GM12874 (cell line): ENCODE measurements around the gene SLC28A1.

Experiments
- CTCF ChIP-seq: IDR thresholded peaks from 2 replicates; pipeline ENCODE4 v1.5.1; 2011; ENCODE audit warnings: low read depth, mild to moderate bottlenecking, control low read depth, low read length, moderate library complexity; ENCODE audit not compliant: insufficient read depth

Gene SLC28A1

GRCh38 chr15:84985158-84985557 is 100.7 kb downstream of the SLC28A1 start:
- no peak for TF ChIP-seq CTCF

- no peak for TF ChIP-seq CTCF
Observed at GRCh38 chr15:84987949-84988624, 103.6 kb downstream of the SLC28A1 start.

DNA sequence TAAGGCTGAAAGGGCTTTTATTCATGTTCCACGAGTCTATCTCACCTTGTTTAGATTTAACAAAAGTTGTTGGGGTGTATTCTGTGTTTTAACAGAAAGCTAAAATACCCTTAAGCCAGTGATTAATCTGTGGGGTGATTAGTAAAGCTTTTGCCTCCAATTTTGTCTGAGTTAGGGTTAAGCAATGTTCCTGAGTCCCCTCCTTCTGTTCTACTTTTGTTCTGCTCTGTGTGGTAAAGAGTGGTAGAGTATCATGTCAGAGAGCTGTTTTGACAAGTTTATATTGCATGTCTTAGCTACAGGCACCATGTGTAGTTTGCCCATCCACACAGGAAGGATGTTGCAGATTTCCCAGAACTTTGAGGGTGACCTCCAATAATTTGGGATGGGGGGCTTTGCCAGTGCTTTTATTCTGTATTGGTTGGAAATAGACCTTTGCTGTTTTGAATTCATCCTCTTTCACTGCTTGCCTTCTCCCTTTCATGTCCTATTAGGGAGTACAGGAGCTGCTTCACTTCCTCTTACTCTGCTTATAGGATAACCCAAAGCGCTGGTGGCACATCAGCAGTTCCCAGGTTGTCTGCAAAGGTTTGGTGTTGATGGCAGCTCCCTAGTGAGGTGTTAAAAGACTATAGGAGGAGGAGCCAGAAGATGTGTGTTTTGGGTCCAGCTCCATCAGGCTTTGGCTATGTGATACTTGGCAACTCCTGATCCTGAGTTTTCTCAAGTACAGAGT is 104.6 kb downstream of the SLC28A1 start:
- no peak for TF ChIP-seq CTCF

DNA sequence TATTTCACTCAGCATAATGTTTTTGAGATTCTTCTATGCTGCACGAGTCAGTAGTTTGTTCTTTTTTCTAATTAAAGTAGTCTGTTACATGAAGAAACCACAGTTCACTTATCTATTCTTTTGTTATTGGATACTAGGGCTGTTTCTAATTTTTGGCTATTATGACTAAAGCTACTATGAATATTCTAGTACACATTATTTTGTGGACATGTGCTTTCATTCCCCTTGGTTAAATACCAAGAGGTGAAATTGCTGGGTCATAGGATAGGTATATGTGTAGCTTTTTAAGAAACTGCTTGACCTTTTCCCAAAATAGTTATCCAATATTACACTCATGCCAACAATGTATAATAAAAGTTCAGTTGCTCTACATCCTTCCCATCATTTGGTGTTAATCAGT is 106.0 kb downstream of the SLC28A1 start:
- no peak for TF ChIP-seq CTCF

DNA sequence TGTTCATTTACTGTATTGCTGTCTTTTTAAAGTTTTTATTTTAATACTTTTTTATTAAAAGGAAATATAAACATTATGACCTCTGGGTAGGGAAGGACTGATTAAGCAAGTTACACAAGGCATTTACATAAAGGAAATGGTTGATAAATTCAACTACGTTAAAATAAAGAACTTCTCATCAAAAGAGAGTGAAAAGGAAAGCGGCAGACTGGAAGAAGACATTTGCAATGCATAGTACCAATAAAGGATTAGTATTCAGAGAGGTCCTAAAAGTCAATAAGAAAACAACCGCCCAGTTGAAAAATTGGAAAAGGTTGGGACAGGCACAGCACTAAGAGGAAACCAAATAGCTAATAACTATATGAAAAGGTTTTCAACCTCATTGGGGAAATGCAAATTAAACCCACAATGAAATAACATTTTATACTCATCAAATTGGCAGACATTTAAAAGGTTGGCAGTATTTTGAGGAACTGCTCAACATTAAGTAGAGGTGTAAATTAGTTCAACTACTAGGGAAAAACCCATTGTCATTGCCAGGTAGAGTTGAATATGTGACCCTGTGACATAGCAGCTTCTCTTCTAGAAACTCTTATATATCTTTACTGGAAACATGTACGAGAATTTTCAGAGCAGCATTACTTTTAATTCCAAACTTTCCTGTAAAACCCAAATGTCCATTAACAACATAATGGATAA is 106.7 kb downstream of the SLC28A1 start:
- no peak for TF ChIP-seq CTCF

DNA sequence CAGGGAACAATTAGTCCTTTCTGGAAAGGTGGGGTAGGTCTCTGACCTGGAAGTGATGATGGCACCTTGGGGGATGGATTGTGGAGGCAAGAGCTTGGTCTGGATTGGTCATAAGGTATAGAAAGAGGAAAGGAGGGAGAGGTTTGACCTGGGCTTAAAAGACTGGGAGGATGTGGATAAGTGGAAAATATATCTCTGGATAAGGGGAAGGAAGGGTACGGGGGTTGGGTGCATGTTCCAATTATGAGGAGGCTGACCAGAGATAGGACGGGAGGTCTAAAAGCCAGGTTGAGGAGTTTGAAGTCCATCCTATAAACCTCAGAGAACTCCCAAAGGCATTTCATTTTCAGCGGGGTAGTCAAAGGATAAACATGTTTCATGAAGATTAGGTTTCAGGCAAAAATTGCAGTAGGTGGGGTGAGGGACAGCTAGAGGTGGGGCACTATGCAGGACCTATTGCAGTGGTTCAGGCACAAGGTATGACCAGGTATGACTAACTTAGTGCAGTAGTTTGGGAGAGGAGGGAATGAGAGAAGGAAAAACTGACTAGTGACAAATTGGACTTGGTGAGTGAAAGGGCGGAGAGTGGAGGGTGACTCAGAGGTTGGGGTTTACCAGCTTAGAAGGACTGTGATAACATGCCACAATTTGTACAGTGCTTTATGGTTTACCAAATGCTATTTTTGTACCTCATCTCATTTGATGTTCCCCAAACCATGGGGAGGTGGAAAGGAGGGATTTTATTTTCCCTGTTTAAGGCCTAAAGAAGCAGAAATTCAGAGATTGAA is 107.9 kb downstream of the SLC28A1 start:
- TF ChIP-seq CTCF, result no peak
